ENCODE data around the gene GJB1. TPM values are rescaled to one million over a fixed set of nuclear protein-coding genes. Genes with fewer than 3 reads are reported as not detected.

The GJB1 gene
- polyA plus RNA-seq, 1 experiment, result not detected

GRCh38 chrX:71235482-71235881 is 12.5 kb downstream of the GJB1 start:
- no peak for TF ChIP-seq CTCF (IDR thresholded peaks at IDR 0.05; ENCODE audit: low read depth, low read length)
- Histone ChIP-seq H3K4me3 (ENCODE audit: low read depth, low read length) (no peak overlapping the region), H3K9me3 (ENCODE audit: control insufficient read depth, insufficient read depth, low read length) (no peaks in the 10 kb centered on the region), H3K27ac (ENCODE audit: low read depth, low read length) (no peak overlapping the region), H3K27me3 (ENCODE audit: control insufficient read depth, insufficient read depth, low read length) (no peaks in the 10 kb centered on the region)
- CTCF ChIA-PET, result no interaction called here
- DNase-seq (ENCODE audit: low read depth, low spot score), result no peak
- POLR2A ChIA-PET, result no interaction called here

GRCh38 chrX:71236836-71237235 is 13.8 kb downstream of the GJB1 start:
- Histone ChIP-seq H3K27ac (ENCODE audit: low read depth, low read length) (no peak overlapping the region), H3K9me3 (ENCODE audit: control insufficient read depth, insufficient read depth, low read length) (no peaks in the 10 kb centered on the region), H3K4me3 (ENCODE audit: low read depth, low read length) (no peak overlapping the region), H3K27me3 (ENCODE audit: control insufficient read depth, insufficient read depth, low read length) (no peaks in the 10 kb centered on the region)
- TF ChIP-seq CTCF (IDR thresholded peaks at IDR 0.05; ENCODE audit: low read depth, low read length), result no peak
- CTCF ChIA-PET, result no interaction called here
- DNase-seq (ENCODE audit: low read depth, low spot score), result no peak
- POLR2A ChIA-PET, result no interaction called here

GRCh38 chrX:71239781-71240180 is 16.8 kb downstream of the GJB1 start:
- DNase-seq (ENCODE audit: low read depth, low spot score), result no peak
- ChIA-PET CTCF (interaction anchor here (0.7 kb wide), 1 partner anchor 15 kb away, joined by 3 read pairs; no protein-coding TSS in a partner anchor), POLR2A (no interaction called here)
- no peak for TF ChIP-seq CTCF (IDR thresholded peaks at IDR 0.05; ENCODE audit: low read depth, low read length)
- no peak overlapping the region for H3K4me3 ChIP-seq (ENCODE audit: low read depth, low read length)
- no peaks in the 10 kb centered on the region for H3K9me3 ChIP-seq (ENCODE audit: control insufficient read depth, insufficient read depth, low read length)
- H3K27ac ChIP-seq (ENCODE audit: low read depth, low read length), result no peak overlapping the region
- H3K27me3 ChIP-seq (ENCODE audit: control insufficient read depth, insufficient read depth, low read length), result no peaks in the 10 kb centered on the region

- Histone ChIP-seq H3K27ac (ENCODE audit: low read depth, low read length) (no peak overlapping the region), H3K9me3 (ENCODE audit: control insufficient read depth, insufficient read depth, low read length) (no peaks in the 10 kb centered on the region), H3K4me3 (ENCODE audit: low read depth, low read length) (no peak overlapping the region), H3K27me3 (ENCODE audit: control insufficient read depth, insufficient read depth, low read length) (no peaks in the 10 kb centered on the region)
- no peak for TF ChIP-seq CTCF (IDR thresholded peaks at IDR 0.05; ENCODE audit: low read depth, low read length)
- ChIA-PET POLR2A (no interaction called here), CTCF (no interaction called here)
- DNase-seq (ENCODE audit: low read depth, low spot score), result no peak
Measured at GRCh38 chrX:71241301-71241700, 18.3 kb downstream of the GJB1 start.

GRCh38 chrX:71244359-71245128 is 21.5 kb downstream of the GJB1 start:
- ChIA-PET CTCF (no interaction called here), POLR2A (interaction anchor here (0.6 kb wide), 1 partner anchor 39 kb away, joined by 3 read pairs; no protein-coding TSS in a partner anchor)
- no peak for DNase-seq (ENCODE audit: low read depth, low spot score)
- Histone ChIP-seq H3K27me3 (ENCODE audit: control insufficient read depth, insufficient read depth, low read length) (no peaks in the 10 kb centered on the region), H3K27ac (ENCODE audit: low read depth, low read length) (no peak overlapping the region), H3K9me3 (ENCODE audit: control insufficient read depth, insufficient read depth, low read length) (no peaks in the 10 kb centered on the region), H3K4me3 (ENCODE audit: low read depth, low read length) (no peak overlapping the region)
- no peak for TF ChIP-seq CTCF (IDR thresholded peaks at IDR 0.05; ENCODE audit: low read depth, low read length)

All from AG04450 (cell line).